ENCODE data around the gene TBKBP1.
"Not testable (repeated sequence)": the region's sequence is repeated elsewhere in the genome, so short reads cannot be mapped to it uniquely, and the experiment has no call there.

TBKBP1 gene

GRCh38 chr17:47739945-47740344, 46.0 kb downstream of the TBKBP1 start:
- H3K27ac ChIP-seq (ENCODE audit: insufficient read depth, low read depth, low read length, poor library complexity, severe bottlenecking); H3K4me1 ChIP-seq (ENCODE audit: control insufficient read depth, insufficient read depth, low read length); H3K36me3 ChIP-seq (ENCODE audit: control insufficient read depth, insufficient read depth, low read length); H3K9me3 ChIP-seq (ENCODE audit: control insufficient read depth, low read length); H3K4me3 ChIP-seq (ENCODE audit: insufficient read depth, low read depth, low read length): not testable (repeated sequence)
- H3K27me3 ChIP-seq (ENCODE audit: control insufficient read depth, insufficient read depth, low read length, poor library complexity, severe bottlenecking), result peaks cover 26% of the 10 kb centered on the region
- 85 to 95% methylated on average over 10 to 12 of the region's 12 CpGs for WGBS, 2 experiments

- no peaks in the 10 kb centered on the region for H3K9me3 ChIP-seq (ENCODE audit: control insufficient read depth, low read length)
- H3K27me3 ChIP-seq (ENCODE audit: control insufficient read depth, insufficient read depth, low read length, poor library complexity, severe bottlenecking), result peaks cover 13% of the 10 kb centered on the region
- no peaks in the 10 kb centered on the region for H3K4me1 ChIP-seq (ENCODE audit: control insufficient read depth, insufficient read depth, low read length)
- no peak overlapping the region for H3K4me3 ChIP-seq (ENCODE audit: insufficient read depth, low read depth, low read length)
- no peaks in the 10 kb centered on the region for H3K36me3 ChIP-seq (ENCODE audit: control insufficient read depth, insufficient read depth, low read length)
- WGBS, 2 experiments, result 91% methylated on average over 11 of the region's 11 CpGs
- no peak overlapping the region for H3K27ac ChIP-seq (ENCODE audit: insufficient read depth, low read depth, low read length, poor library complexity, severe bottlenecking)
These were observed 47.3 kb downstream of the TBKBP1 start for GRCh38 chr17:47741109-47741792.

- Histone ChIP-seq H3K36me3 (ENCODE audit: control insufficient read depth, insufficient read depth, low read length) (no peaks in the 10 kb centered on the region), H3K4me1 (ENCODE audit: control insufficient read depth, insufficient read depth, low read length) (no peaks in the 10 kb centered on the region), H3K27me3 (ENCODE audit: control insufficient read depth, insufficient read depth, low read length, poor library complexity, severe bottlenecking) (peaks cover 8% of the 10 kb centered on the region), H3K4me3 (ENCODE audit: insufficient read depth, low read depth, low read length) (no peak overlapping the region), H3K27ac (ENCODE audit: insufficient read depth, low read depth, low read length, poor library complexity, severe bottlenecking) (no peak overlapping the region), H3K9me3 (ENCODE audit: control insufficient read depth, low read length) (no peaks in the 10 kb centered on the region)
- 95% methylated on average over 9 of the region's 9 CpGs for WGBS, 2 experiments
These were observed 47.8 kb downstream of the TBKBP1 start for GRCh38 chr17:47741793-47742145.

GRCh38 chr17:47742319-47743181, 48.6 kb downstream of the TBKBP1 start:
- WGBS, 2 experiments, result 38 to 46% methylated on average over 25 to 26 of the region's 26 CpGs
- H3K4me3 ChIP-seq (ENCODE audit: insufficient read depth, low read depth, low read length), result no peak overlapping the region
- H3K9me3 ChIP-seq (ENCODE audit: control insufficient read depth, low read length), result no peaks in the 10 kb centered on the region
- peaks cover 4% of the 10 kb centered on the region for H3K27me3 ChIP-seq (ENCODE audit: control insufficient read depth, insufficient read depth, low read length, poor library complexity, severe bottlenecking)
- no peaks in the 10 kb centered on the region for H3K4me1 ChIP-seq (ENCODE audit: control insufficient read depth, insufficient read depth, low read length)
- H3K27ac ChIP-seq (ENCODE audit: insufficient read depth, low read depth, low read length, poor library complexity, severe bottlenecking), result no peak overlapping the region
- H3K36me3 ChIP-seq (ENCODE audit: control insufficient read depth, insufficient read depth, low read length), result no peaks in the 10 kb centered on the region

- Histone ChIP-seq H3K27me3 (ENCODE audit: control insufficient read depth, insufficient read depth, low read length, poor library complexity, severe bottlenecking) (peaks cover 10% of the 10 kb centered on the region), H3K4me3 (ENCODE audit: insufficient read depth, low read depth, low read length) (no peak overlapping the region), H3K9me3 (ENCODE audit: control insufficient read depth, low read length) (no peaks in the 10 kb centered on the region), H3K4me1 (ENCODE audit: control insufficient read depth, insufficient read depth, low read length) (no peaks in the 10 kb centered on the region), H3K36me3 (ENCODE audit: control insufficient read depth, insufficient read depth, low read length) (no peaks in the 10 kb centered on the region), H3K27ac (ENCODE audit: insufficient read depth, low read depth, low read length, poor library complexity, severe bottlenecking) (no peak overlapping the region)
- WGBS, 2 experiments, result 86 to 88% methylated on average over 22 of the region's 22 CpGs
These were observed 50.4 kb downstream of the TBKBP1 start for GRCh38 chr17:47744168-47745036.

- Histone ChIP-seq H3K4me1 (ENCODE audit: control insufficient read depth, insufficient read depth, low read length) (no peaks in the 10 kb centered on the region), H3K36me3 (ENCODE audit: control insufficient read depth, insufficient read depth, low read length) (no peaks in the 10 kb centered on the region), H3K9me3 (ENCODE audit: control insufficient read depth, low read length) (no peaks in the 10 kb centered on the region), H3K27me3 (ENCODE audit: control insufficient read depth, insufficient read depth, low read length, poor library complexity, severe bottlenecking) (peaks cover 16% of the 10 kb centered on the region), H3K4me3 (ENCODE audit: insufficient read depth, low read depth, low read length) (no peak overlapping the region), H3K27ac (ENCODE audit: insufficient read depth, low read depth, low read length, poor library complexity, severe bottlenecking) (no peak overlapping the region)
- WGBS, 2 experiments, result 90 to 91% methylated on average over 10 of the region's 10 CpGs
These were observed 51.0 kb downstream of the TBKBP1 start for GRCh38 chr17:47745037-47745380.

GRCh38 chr17:47751471-47751870, 57.5 kb downstream of the TBKBP1 start:
- 92 to 98% methylated on average over 3 of the region's 3 CpGs for WGBS, 2 experiments
- Histone ChIP-seq H3K9me3 (ENCODE audit: control insufficient read depth, low read length) (no peaks in the 10 kb centered on the region), H3K4me1 (ENCODE audit: control insufficient read depth, insufficient read depth, low read length) (no peaks in the 10 kb centered on the region), H3K36me3 (ENCODE audit: control insufficient read depth, insufficient read depth, low read length) (no peaks in the 10 kb centered on the region), H3K27me3 (ENCODE audit: control insufficient read depth, insufficient read depth, low read length, poor library complexity, severe bottlenecking) (peaks cover 19% of the 10 kb centered on the region), H3K4me3 (ENCODE audit: insufficient read depth, low read depth, low read length) (no peak overlapping the region), H3K27ac (ENCODE audit: insufficient read depth, low read depth, low read length, poor library complexity, severe bottlenecking) (no peak overlapping the region)

GRCh38 chr17:47757386-47757785, 63.4 kb downstream of the TBKBP1 start:
- WGBS, 2 experiments, result 44 to 46% methylated on average over 1 of the region's 1 CpG
- Histone ChIP-seq H3K4me3 (ENCODE audit: insufficient read depth, low read depth, low read length) (no peak overlapping the region), H3K27ac (ENCODE audit: insufficient read depth, low read depth, low read length, poor library complexity, severe bottlenecking) (no peak overlapping the region), H3K36me3 (ENCODE audit: control insufficient read depth, insufficient read depth, low read length) (no peaks in the 10 kb centered on the region), H3K9me3 (ENCODE audit: control insufficient read depth, low read length) (no peaks in the 10 kb centered on the region), H3K27me3 (ENCODE audit: control insufficient read depth, insufficient read depth, low read length, poor library complexity, severe bottlenecking) (peaks cover 21% of the 10 kb centered on the region), H3K4me1 (ENCODE audit: control insufficient read depth, insufficient read depth, low read length) (no peaks in the 10 kb centered on the region)

- Histone ChIP-seq H3K27ac (ENCODE audit: insufficient read depth, low read depth, low read length, poor library complexity, severe bottlenecking) (no peak overlapping the region), H3K4me1 (ENCODE audit: control insufficient read depth, insufficient read depth, low read length) (no peaks in the 10 kb centered on the region), H3K9me3 (ENCODE audit: control insufficient read depth, low read length) (no peaks in the 10 kb centered on the region), H3K36me3 (ENCODE audit: control insufficient read depth, insufficient read depth, low read length) (no peaks in the 10 kb centered on the region), H3K4me3 (ENCODE audit: insufficient read depth, low read depth, low read length) (no peak overlapping the region), H3K27me3 (ENCODE audit: control insufficient read depth, insufficient read depth, low read length, poor library complexity, severe bottlenecking) (peaks cover 18% of the 10 kb centered on the region)
- WGBS, 2 experiments, result 78 to 79% methylated on average over 4 to 5 of the region's 5 CpGs
These were observed 66.6 kb downstream of the TBKBP1 start for GRCh38 chr17:47760409-47761140.
